GM10248 (cell line): ENCODE results near the gene SEL1L2.

ENCODE experiments used
- CTCF ChIA-PET: fragments of 300-600 bp; sonication (Branson Sonifier 250); formaldehyde crosslinking; extraction: SDS; loops from one replicate; lab custom pipeline; 2021; ENCODE audit warnings: antibody characterized with exemption; lab: Yijun Ruan, JAX
- POLR2A ChIA-PET: fragments of 350-650 bp; sonication (Branson Sonifier 250); formaldehyde crosslinking; extraction: SDS; loops from one replicate; lab custom pipeline; 2020; ENCODE audit warnings: antibody characterized with exemption; lab: Yijun Ruan, JAX
- DNase-seq: peaks from one replicate; pipeline ENCODE4 v3.0.0; 2012; ENCODE audit errors: extremely low spot score
- CTCF ChIP-seq: IDR thresholded peaks from 2 replicates; pipeline ENCODE4 v1.5.1; 2012; ENCODE audit warnings: mild to moderate bottlenecking, low read depth; ENCODE audit errors: extremely low read depth, missing control alignments, control extremely low read depth

Gene SEL1L2

DNA sequence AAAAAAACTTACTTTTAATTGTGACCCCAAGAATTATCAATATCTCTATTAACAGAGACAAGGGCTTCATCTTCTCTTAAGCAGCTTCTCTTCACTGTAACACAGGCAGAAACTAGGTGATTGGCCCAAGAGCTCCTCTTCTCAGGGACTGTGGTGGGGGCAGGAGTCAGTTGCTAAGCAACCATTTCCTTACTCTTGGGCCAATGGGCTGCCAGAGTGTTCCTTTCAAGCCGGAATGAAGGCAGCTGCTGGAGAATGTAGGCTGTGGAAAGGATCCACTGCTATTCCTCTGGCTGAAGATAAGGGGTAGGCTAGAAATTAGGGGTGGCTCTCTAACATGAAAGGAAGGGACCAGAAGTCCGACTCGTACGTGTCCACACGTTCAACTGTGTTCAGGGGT is at the start of gene SEL1L2:
Gene SEL1L2, minus strand, starts transcription at position 150 of the 400 bp plus-strand sequence. Its CDS starts 80 bp downstream, at position 70.
- TF ChIP-seq CTCF: no peak
- POLR2A ChIA-PET: no interaction called here
- no peak for DNase-seq
- CTCF ChIA-PET: no interaction called here

DNA sequence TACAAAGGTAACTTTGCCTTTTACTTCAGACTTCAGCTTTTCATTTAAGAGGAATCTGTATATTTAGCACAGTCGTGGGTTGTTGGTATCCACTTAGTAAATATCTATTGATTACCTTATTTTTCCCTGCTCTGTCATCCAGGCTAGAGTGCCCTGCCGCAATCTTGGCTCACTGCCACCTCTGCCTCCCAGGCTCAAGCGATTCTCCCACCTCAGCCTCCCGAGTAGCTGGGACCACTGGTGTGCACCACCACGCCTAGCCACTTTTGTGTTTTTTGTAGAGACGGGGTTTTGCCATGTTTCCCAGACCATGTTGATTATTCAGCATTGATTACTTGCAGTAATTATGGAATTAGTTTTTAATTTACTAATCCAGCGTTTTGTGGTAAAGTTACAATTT is 46.2 kb upstream of the SEL1L2 start:
- TF ChIP-seq CTCF: no peak
- POLR2A ChIA-PET: no interaction called here
- DNase-seq: no peak
- CTCF ChIA-PET: no interaction called here

DNA sequence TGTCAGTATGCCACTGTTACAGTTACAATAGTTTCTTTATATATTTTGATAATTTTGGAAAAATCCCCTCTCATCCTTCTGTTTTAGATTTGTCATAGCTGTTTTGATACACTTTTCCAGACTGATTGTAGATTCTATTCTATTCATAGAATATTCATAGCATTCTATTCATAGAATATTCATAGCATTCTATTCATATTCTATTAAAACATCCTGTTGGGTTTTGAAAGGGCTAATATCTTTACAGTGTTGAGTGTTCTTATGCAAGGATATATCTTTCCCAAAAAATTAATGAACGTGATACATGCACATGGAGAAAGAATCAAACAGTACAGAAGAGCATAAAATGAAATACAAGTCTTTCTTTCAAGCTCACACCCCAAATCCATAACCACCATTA is 42.9 kb upstream of the SEL1L2 start:
- ChIA-PET CTCF (interaction anchor here (1.0 kb wide), 1 partner anchor 10 kb away, joined by 3 read pairs; no protein-coding TSS in a partner anchor), POLR2A (no interaction called here)
- no peak for DNase-seq
- TF ChIP-seq CTCF: no peak

DNA sequence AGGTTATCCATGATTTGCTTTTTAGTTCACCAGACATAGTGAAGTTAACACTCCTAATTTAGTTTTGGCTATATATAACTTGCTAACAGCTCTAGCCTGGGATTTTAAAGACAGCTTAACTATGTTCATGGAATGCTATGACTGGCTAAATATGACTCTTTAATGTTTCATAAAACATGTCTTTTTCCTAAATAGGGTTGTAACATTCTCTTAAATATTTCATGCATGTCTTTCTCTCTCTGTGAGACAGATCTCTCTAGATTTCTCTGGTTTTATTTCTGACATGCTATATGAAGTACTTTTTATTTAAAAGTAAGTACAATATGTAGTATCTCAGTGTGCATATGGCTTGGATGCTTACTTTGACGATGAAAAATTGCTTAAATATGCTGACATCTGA is 40.6 kb upstream of the SEL1L2 start:
- no peak for TF ChIP-seq CTCF
- POLR2A ChIA-PET: no interaction called here
- DNase-seq: no peak
- CTCF ChIA-PET: no interaction called here

DNA sequence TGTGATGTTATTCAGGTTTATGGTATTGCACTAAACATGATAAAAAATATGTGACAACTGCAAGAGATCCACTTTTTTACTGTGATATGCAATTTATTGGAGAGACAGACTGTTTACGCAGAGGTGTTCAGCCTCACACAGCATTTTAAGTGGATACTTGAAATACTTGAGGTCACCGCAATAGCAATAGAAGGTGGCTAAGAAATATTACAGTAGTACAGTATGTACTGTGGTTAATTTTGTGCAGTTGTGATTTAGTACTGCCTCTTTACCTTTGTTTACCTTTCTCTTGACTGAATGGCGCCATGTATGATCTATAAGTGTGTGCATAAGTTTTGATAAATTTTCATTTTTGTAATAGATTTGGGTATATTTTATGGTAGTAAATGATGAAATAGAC is 22.3 kb upstream of the SEL1L2 start:
- ChIA-PET POLR2A (no interaction called here), CTCF (interaction anchor here (1.1 kb wide), 1 partner anchor 52 kb away, joined by 3 read pairs; no protein-coding TSS in a partner anchor)
- no peak for TF ChIP-seq CTCF
- no peak for DNase-seq

GRCh38 chr20:14009208-14009607 is 18.8 kb upstream of the SEL1L2 start:
- POLR2A ChIA-PET: no interaction called here
- no peak for DNase-seq
- CTCF ChIA-PET: no interaction called here
- TF ChIP-seq CTCF: no peak

- POLR2A ChIA-PET: no interaction called here
- CTCF ChIA-PET: no interaction called here
- no peak for TF ChIP-seq CTCF
- no peak for DNase-seq
Measured at GRCh38 chr20:14005996-14006395, 15.6 kb upstream of the SEL1L2 start.
